GM19455 (cell line): ENCODE results near the gene HSD11B1L.

Experiments
- ATAC-seq: cut with Tn5 transposase; IDR thresholded peaks from one replicate; pipeline ENCODE4 v1.9.1; 2021; ENCODE audit not compliant: unreplicated experiment

HSD11B1L gene

GRCh38 chr19:5666921-5667610, 13.8 kb upstream of the HSD11B1L start:
- no peak for ATAC-seq

GRCh38 chr19:5667751-5668271, 13.0 kb upstream of the HSD11B1L start:
- ATAC-seq: no peak

- ATAC-seq: no peak
Measured at GRCh38 chr19:5669212-5669611, 11.6 kb upstream of the HSD11B1L start.

- no peak for ATAC-seq
Measured at GRCh38 chr19:5671600-5671999, 9.2 kb upstream of the HSD11B1L start.

- ATAC-seq: no peak
Measured at GRCh38 chr19:5672708-5673459, 7.9 kb upstream of the HSD11B1L start.

- no peak for ATAC-seq
Measured at GRCh38 chr19:5673752-5674151, 7.1 kb upstream of the HSD11B1L start.

- no peak for ATAC-seq
Measured at GRCh38 chr19:5674714-5675113, 6.1 kb upstream of the HSD11B1L start.

GRCh38 chr19:5676105-5676771, 4.6 kb upstream of the HSD11B1L start:
- ATAC-seq: no peak

- ATAC-seq: no peak
Measured at GRCh38 chr19:5676772-5677105, 4.1 kb upstream of the HSD11B1L start.

GRCh38 chr19:5677136-5677535, 3.7 kb upstream of the HSD11B1L start:
- no peak for ATAC-seq

GRCh38 chr19:5677580-5677979, 3.2 kb upstream of the HSD11B1L start:
- no peak for ATAC-seq

- ATAC-seq: no peak
Measured at GRCh38 chr19:5678071-5678718, 2.6 kb upstream of the HSD11B1L start.

- ATAC-seq: no peak
Measured at GRCh38 chr19:5679289-5680083, 1.3 kb upstream of the HSD11B1L start.

- no peak for ATAC-seq
Measured at GRCh38 chr19:5680084-5680436, 767 bp upstream of the HSD11B1L start.

GRCh38 chr19:5681391-5682106, 722 bp downstream of the HSD11B1L start:
- ATAC-seq: no peak

- ATAC-seq: no peak
Measured at GRCh38 chr19:5682107-5682482, 1.3 kb downstream of the HSD11B1L start.

- ATAC-seq: no peak
Measured at GRCh38 chr19:5683177-5683886, 2.5 kb downstream of the HSD11B1L start.

GRCh38 chr19:5684694-5685430, 4.0 kb downstream of the HSD11B1L start:
- ATAC-seq: no peak

- no peak for ATAC-seq
Measured at GRCh38 chr19:5686326-5686646, 5.5 kb downstream of the HSD11B1L start.
